GM19324 (cell line): ENCODE measurements around the gene THBS4.

Experiments
- ATAC-seq: cut with Tn5 transposase; IDR thresholded peaks from one replicate; pipeline ENCODE4 v1.9.1; 2021; ENCODE audit warnings: mild to moderate bottlenecking, moderate library complexity; ENCODE audit not compliant: unreplicated experiment, low FRiP score

The THBS4 gene

GRCh38 chr5:80034962-80035821, at the start of gene THBS4:
THBS4 (plus strand) TSS chr5:80035348; CDS start chr5:80035538, 190 bp downstream.
- ATAC-seq: no peak

GRCh38 chr5:79986260-79986659, 48.9 kb upstream of the THBS4 start:
- no peak for ATAC-seq

GRCh38 chr5:79990205-79990597, 44.9 kb upstream of the THBS4 start:
- ATAC-seq: peak; percentile 26

- ATAC-seq: peak; percentile 90
These were observed 44.3 kb upstream of the THBS4 start, which contains the start of gene MTX3 for GRCh38 chr5:79990598-79991507. MTX3 (minus strand) TSS chr5:79991262; CDS start chr5:79991238, 24 bp downstream.

- ATAC-seq: no peak
These were observed 42.1 kb upstream of the THBS4 start for GRCh38 chr5:79992891-79993657.

- ATAC-seq: no peak
These were observed 35.4 kb upstream of the THBS4 start for GRCh38 chr5:79999722-80000121.

- ATAC-seq: no peak
These were observed 32.5 kb upstream of the THBS4 start for GRCh38 chr5:80002677-80003076.

- ATAC-seq: no peak
These were observed 26.0 kb upstream of the THBS4 start for GRCh38 chr5:80008995-80009765.

GRCh38 chr5:80010754-80011392, 24.3 kb upstream of the THBS4 start:
- no peak for ATAC-seq

- ATAC-seq: no peak
These were observed 10.1 kb upstream of the THBS4 start for GRCh38 chr5:80025069-80025468.

- no peak for ATAC-seq
These were observed 8.3 kb upstream of the THBS4 start for GRCh38 chr5:80026841-80027240.

- ATAC-seq: no peak
These were observed 4.0 kb upstream of the THBS4 start for GRCh38 chr5:80031109-80031508.

- ATAC-seq: no peak
These were observed 1.6 kb upstream of the THBS4 start for GRCh38 chr5:80033513-80033912.

GRCh38 chr5:80034559-80034958, 589 bp upstream of the THBS4 start:
- no peak for ATAC-seq

GRCh38 chr5:80035839-80036238, 691 bp downstream of the THBS4 start:
- no peak for ATAC-seq

- no peak for ATAC-seq
These were observed 1.5 kb downstream of the THBS4 start for GRCh38 chr5:80036615-80037014.

- ATAC-seq: no peak
These were observed 2.2 kb downstream of the THBS4 start for GRCh38 chr5:80037366-80037765.

GRCh38 chr5:80039650-80040049, 4.5 kb downstream of the THBS4 start:
- no peak for ATAC-seq

GRCh38 chr5:80041527-80041926, 6.4 kb downstream of the THBS4 start:
- no peak for ATAC-seq
